H1 (cell line): ENCODE measurements around the gene NGEF. TPM values are rescaled to one million over a fixed set of nuclear protein-coding genes. Genes with fewer than 3 reads are reported as not detected.

Source experiments
- CTCF ChIA-PET: fragments of 300-600 bp; sonication (Branson Sonifier 250); formaldehyde crosslinking; loops from one replicate; lab custom pipeline; 2021; ENCODE audit not compliant: partially characterized antibody; lab: Charles Lee
- POLR2A ChIA-PET: fragments of 300-600 bp; sonication (Branson Sonifier 250); formaldehyde crosslinking; loops from one replicate; lab custom pipeline; 2021; ENCODE audit warnings: inconsistent platforms; ENCODE audit not compliant: partially characterized antibody; lab: Charles Lee
- DNase-seq, 2 experiments: peaks; one replicate each; pipeline versions ENCODE4 v3.0.0 to v3.0.0-alpha.2; 2010 to 2022; ENCODE audit warnings: low spot score in 2 of 2, low read depth in 1 of 2, mixed read lengths in 1 of 2
- FAIRE-seq: peaks from 2 replicates; lab custom pipeline; 2011; peaks lifted over from hg19 to GRCh38; lab: Jason Lieb, UNC
- H2AFZ ChIP-seq: 2 replicates; pipeline ENCODE4 v1.8.1; 2012; ENCODE audit warnings: low read length, inconsistent platforms
- H2AK5ac ChIP-seq: 2 replicates; pipeline ENCODE4 v1.6.1; 2013; ENCODE audit warnings: low read depth, low read length
- H2BK120ac ChIP-seq: replicated peaks from 2 replicates; pipeline ENCODE3; 2013; ENCODE audit warnings: low read depth, low read length, inconsistent platforms
- H2BK12ac ChIP-seq: 2 replicates; pipeline ENCODE4 v1.6.1; 2013; ENCODE audit warnings: low read depth, low read length
- H2BK15ac ChIP-seq: 2 replicates; pipeline ENCODE4 v1.6.1; 2013; ENCODE audit warnings: low read length
- H2BK20ac ChIP-seq: 2 replicates; pipeline ENCODE4 v1.6.1; 2013; ENCODE audit warnings: low read length
- H2BK5ac ChIP-seq: 2 replicates; pipeline ENCODE4 v1.6.1; 2013; ENCODE audit warnings: low read depth, low read length
- H3K14ac ChIP-seq: 2 replicates; pipeline ENCODE4 v1.6.1; 2013; ENCODE audit warnings: inconsistent platforms; ENCODE audit not compliant: insufficient read length
- H3K18ac ChIP-seq: 2 replicates; pipeline ENCODE4 v1.6.1; 2013; ENCODE audit warnings: low read length; ENCODE audit errors: extremely low read depth
- H3K23ac ChIP-seq: 2 replicates; pipeline ENCODE4 v1.6.1; 2013; ENCODE audit warnings: inconsistent platforms; ENCODE audit not compliant: insufficient read length
- H3K23me2 ChIP-seq: 2 replicates; pipeline ENCODE4 v1.6.1; 2013; ENCODE audit warnings: low read depth, low read length
- H3K27ac ChIP-seq: 2 replicates; pipeline ENCODE4 v1.6.1; 2011; ENCODE audit warnings: low read depth, low read length, inconsistent platforms
- H3K27me3 ChIP-seq, 4 experiments: replicated peaks in 1 of 4; 1 replicate in 1 of 4; 2 replicates in 3 of 4; pipeline versions ENCODE4 v1.6.1 to v1.8.1; 2011 to 2013; ENCODE audit warnings: low read length in 3 of 4, mild to moderate bottlenecking in 3 of 4, inconsistent platforms in 2 of 4, mixed read lengths in 2 of 4, moderate library complexity in 1 of 4; ENCODE audit not compliant: control insufficient read depth in 3 of 4, insufficient read depth in 3 of 4; ENCODE audit errors: extremely low read depth in 1 of 4
- H3K36me3 ChIP-seq, 4 experiments: 2 replicates each; pipeline versions ENCODE4 v1.6.1 to v1.8.1; 2011 to 2013; ENCODE audit warnings: mild to moderate bottlenecking in 4 of 4, low read length in 3 of 4, moderate library complexity in 2 of 4, control low read depth in 1 of 4, inconsistent platforms in 1 of 4; ENCODE audit not compliant: insufficient read depth in 4 of 4, control insufficient read depth in 2 of 4
- H3K4ac ChIP-seq: replicated peaks from 2 replicates; pipeline ENCODE3; 2013; ENCODE audit warnings: low read length, low read depth, mixed read lengths, inconsistent platforms; ENCODE audit not compliant: insufficient read length
- H3K4me1 ChIP-seq, 4 experiments: replicated peaks in 1 of 4; 1 replicate in 1 of 4; 2 replicates in 3 of 4; pipeline versions ENCODE4 v1.6.1 to v1.8.1; 2011 to 2013; ENCODE audit warnings: low read length in 3 of 4, inconsistent platforms in 2 of 4, mixed read lengths in 1 of 4; ENCODE audit not compliant: insufficient read depth in 4 of 4, control insufficient read depth in 3 of 4
- H3K4me2 ChIP-seq, 2 experiments: 2 replicates each; pipeline versions ENCODE4 v1.6.1 to v1.8.1; 2011 to 2013; ENCODE audit warnings: low read depth in 2 of 2, low read length in 2 of 2, control low read depth in 1 of 2, inconsistent platforms in 1 of 2, mild to moderate bottlenecking in 1 of 2; ENCODE audit not compliant: insufficient read depth in 1 of 2
- H3K4me3 ChIP-seq, 4 experiments: fragments of 200-600, 300-600 bp in 1 of 4; sonication (generic), shearing (Covaris generic), sonication (Bioruptor Twin) in 1 of 4; 2 replicates each; pipeline versions ENCODE4 v1.5.1 to v1.8.1; 2011 to 2016; ENCODE audit warnings: low read length in 4 of 4, low read depth in 3 of 4, control low read depth in 2 of 4, inconsistent platforms in 2 of 4, mild to moderate bottlenecking in 2 of 4, mixed read lengths in 1 of 4, moderate library complexity in 1 of 4; ENCODE audit not compliant: insufficient read depth in 2 of 4; ENCODE audit errors: extremely low read depth in 1 of 4
- H3K56ac ChIP-seq: replicated peaks from 2 replicates; pipeline ENCODE3; 2013; ENCODE audit warnings: low read depth, mild to moderate bottlenecking, mixed read lengths, low read length, inconsistent platforms; ENCODE audit not compliant: insufficient read length
- H3K79me1 ChIP-seq: 2 replicates; pipeline ENCODE4 v1.6.1; 2013; ENCODE audit warnings: low read depth, low read length, control low read depth
- H3K79me2 ChIP-seq, 2 experiments: 2 replicates each; pipeline versions ENCODE4 v1.6.1 to v1.8.1; 2012 to 2013; ENCODE audit warnings: low read length in 2 of 2, mild to moderate bottlenecking in 2 of 2, inconsistent platforms in 1 of 2; ENCODE audit not compliant: insufficient read depth in 2 of 2, control insufficient read depth in 1 of 2
- H3K9ac ChIP-seq, 4 experiments: replicated peaks in 1 of 4; 1 replicate in 1 of 4; 2 replicates in 3 of 4; pipeline versions ENCODE4 v1.6.1 to v1.8.1; 2011 to 2013; ENCODE audit warnings: low read depth in 3 of 4, low read length in 3 of 4, control low read depth in 2 of 4, mild to moderate bottlenecking in 2 of 4, moderate library complexity in 2 of 4, inconsistent platforms in 1 of 4; ENCODE audit errors: extremely low read depth in 1 of 4
- H3K9me3 ChIP-seq, 2 experiments: 2 replicates each; pipeline versions ENCODE4 v1.6.1 to v1.8.1; 2012 to 2013; ENCODE audit warnings: mild to moderate bottlenecking in 2 of 2, moderate library complexity in 2 of 2, control low read depth in 1 of 2, inconsistent platforms in 1 of 2, low read depth in 1 of 2, low read length in 1 of 2, mixed read lengths in 1 of 2; ENCODE audit not compliant: insufficient read depth in 2 of 2
- H4K20me1 ChIP-seq, 2 experiments: replicated peaks in 1 of 2; 2 replicates each; pipeline versions ENCODE3 to v1.8.1; 2011 to 2013; ENCODE audit warnings: inconsistent platforms in 2 of 2, low read length in 2 of 2, mild to moderate bottlenecking in 1 of 2; ENCODE audit not compliant: insufficient read depth in 2 of 2, control insufficient read depth in 1 of 2
- H4K5ac ChIP-seq: 2 replicates; pipeline ENCODE4 v1.6.1; 2013; ENCODE audit warnings: low read length, low read depth, mixed read lengths, inconsistent platforms; ENCODE audit not compliant: insufficient read length
- H4K8ac ChIP-seq: 2 replicates; pipeline ENCODE4 v1.8.0; 2013; ENCODE audit warnings: mild to moderate bottlenecking, moderate library complexity, low read length, inconsistent platforms; ENCODE audit not compliant: insufficient read depth; ENCODE audit errors: extremely low read depth
- H4K91ac ChIP-seq: replicated peaks from 2 replicates; pipeline ENCODE3; 2013; ENCODE audit warnings: low read length, mixed read lengths, inconsistent platforms; ENCODE audit not compliant: insufficient read length
- ASH2L ChIP-seq: fragments of 200-600, 300-600 bp; sonication (generic); IDR thresholded peaks from one replicate; pipeline ENCODE4 v1.7.1; 2017; ENCODE audit warnings: low read length
- BRCA1 ChIP-seq: IDR thresholded peaks from 2 replicates; pipeline ENCODE4 v1.6.1; 2012; ENCODE audit warnings: low read depth, low read length, improper control_type of control experiment
- CBX5 ChIP-seq: fragments of 300-800, 300-1000 bp; sonication (generic); IDR thresholded peaks from 2 replicates; pipeline ENCODE4 v1.7.1; 2016; ENCODE audit warnings: antibody characterized with exemption, low read length, low read depth
- CHD2 ChIP-seq: IDR thresholded peaks from 2 replicates; pipeline ENCODE4 v1.6.1; 2012; ENCODE audit warnings: low read length, improper control_type of control experiment
- CTCF ChIP-seq, 3 experiments: IDR thresholded peaks; 1 replicate in 2 of 3; 2 replicates in 1 of 3; pipeline versions ENCODE4 v1.5.1 to v1.6.1; 2011; ENCODE audit warnings: low read length in 3 of 3, mild to moderate bottlenecking in 3 of 3, inconsistent platforms in 2 of 3, low read depth in 1 of 3, moderate library complexity in 1 of 3; ENCODE audit not compliant: insufficient read depth in 1 of 3; ENCODE audit errors: control extremely low read depth in 1 of 3
- HDAC6 ChIP-seq: IDR thresholded peaks from one replicate; pipeline ENCODE4 v1.7.1; 2012; ENCODE audit warnings: low read depth, mild to moderate bottlenecking, inconsistent platforms, low read length, moderate library complexity
- KDM4A ChIP-seq: IDR thresholded peaks from one replicate; pipeline ENCODE4 v1.7.1; 2012; ENCODE audit warnings: low read depth, mild to moderate bottlenecking, moderate library complexity, low read length, inconsistent platforms; ENCODE audit not compliant: severe bottlenecking
- RBBP5 ChIP-seq: IDR thresholded peaks from 2 replicates; pipeline ENCODE4 v1.7.1; 2012; ENCODE audit warnings: low read depth, mild to moderate bottlenecking, inconsistent platforms, low read length, moderate library complexity, borderline replicate concordance
- SIX5 ChIP-seq: IDR thresholded peaks from 2 replicates; pipeline ENCODE4 v1.6.1; 2011; ENCODE audit warnings: mild to moderate bottlenecking, low read depth, low read length
- TAF7 ChIP-seq: optimal IDR thresholded peaks from 2 replicates; pipeline ENCODE3; 2011; ENCODE audit warnings: low read depth, mild to moderate bottlenecking, inconsistent platforms, low read length, moderate library complexity, borderline replicate concordance
- WGBS, 2 experiments: shearing (Covaris generic) in 1 of 2; methylation state at CpG; one replicate each; pipeline versions ENCODE4 v1.1.6 to v1.1.7; 2013 to 2015; ENCODE audit warnings: low lambda C conversion rate in 2 of 2, mixed read lengths in 2 of 2, inconsistent platforms in 1 of 2, low coverage in 1 of 2, missing lambda C conversion rate in 1 of 2; ENCODE audit not compliant: insufficient replicate concordance in 2 of 2, insufficient coverage in 1 of 2, insufficient read length in 1 of 2; ENCODE audit errors: extremely low coverage in 1 of 2, missing lambda C conversion rate in 1 of 2; 5-methylcytosine and 5-hydroxymethylcytosine counted together
- polyA plus RNA-seq, 7 experiments: library from polyadenylated mRNA; depleted of rRNA in 3 of 7; stranded (reverse) in 5 of 7; unstranded in 2 of 7; fragments of >200 nt in 5 of 7; fragments of 200-250 nt in 2 of 7; gene quantifications; 1 replicate in 5 of 7; 2 replicates in 1 of 7; 4 replicates in 1 of 7; pipeline versions ENCODE4 v1.2.1 to v1.2.3, GENCODE V29; 2011 to 2013; ENCODE audit warnings: missing spikeins in 2 of 7, mixed read lengths in 2 of 7
- total RNA-seq: library from RNA; stranded (reverse); fragmentation: NEBNext Ultra II Directional; extraction: Animal tissue kit (Norgen Biotek cat#: 25700); gene quantifications from 2 replicates; pipeline ENCODE4 v1.2.1, GENCODE V29; 2021
- TF ChIP-seq, protein P1 (sequence below): IDR thresholded peaks from 2 replicates; pipeline ENCODE4 v1.6.1; 2011; ENCODE audit warnings: low read depth, mild to moderate bottlenecking, low read length; ENCODE audit not compliant: insufficient read depth

The NGEF gene
- total and polyA plus RNA-seq, 2 of the 8 experiments (the other 6 are each of a cell fraction or from before 2014, with no cell fraction given) = 2.7 to 3.2 TPM

- Histone ChIP-seq H3K18ac (no peak overlapping the region), H4K8ac (no peak overlapping the region), H2AK5ac (no peak overlapping the region), H3K79me1 (no peaks in the 10 kb centered on the region), H3K4ac (no peak overlapping the region), H3K23me2 (no peaks in the 10 kb centered on the region), H3K79me2 (no peaks in the 10 kb centered on the region), H3K14ac (no peak overlapping the region), H2AFZ (no peak overlapping the region), H3K36me3 (peaks cover 16 to 62% (median 38%) of the 10 kb centered on the region in 4 experiments), H4K20me1 (peaks cover 0 to 2% of the 10 kb centered on the region in 2 experiments), H4K91ac (no peak overlapping the region), H2BK120ac (no peak overlapping the region), H3K4me2 (no peak overlapping the region), H3K27ac (no peak overlapping the region), H3K9ac (no peak overlapping the region), H3K27me3 (no peaks in the 10 kb centered on the region), H3K9me3 (no peaks in the 10 kb centered on the region), H2BK12ac (no peak overlapping the region), H4K5ac (no peak overlapping the region), H3K4me3 (no peak overlapping the region), H2BK15ac (no peak overlapping the region), H2BK5ac (no peak overlapping the region), H2BK20ac (no peak overlapping the region), H3K56ac (no peak overlapping the region), H3K23ac (no peak overlapping the region), H3K4me1 (no peaks in the 10 kb centered on the region)
- ChIA-PET CTCF (interaction anchor here (0.6 to 3.1 kb wide), 16 partner anchors 11 to 423 kb away, joined by 3 to 18 read pairs (median 4); partner anchors contain the start of genes INPP5D and SNORC), POLR2A (no interaction called here)
- FAIRE-seq (no peak), DNase-seq (no peak)
- WGBS, 2 experiments = 81% methylated on average over 7 of the region's 7 CpGs; no CpG with 5 or more reads in 1 of the 2 experiments
- TF ChIP-seq CHD2 (no peak), SIX5 (no peak), TAF7 (no peak), RBBP5 (no peak), HDAC6 (no peak), CBX5 (no peak), KDM4A (no peak), BRCA1 (no peak), CTCF (IDR thresholded peaks at IDR 0.05; ENCODE audit: control extremely low read depth in 1 of 3, insufficient read depth in 1 of 3, low read depth in 1 of 3, low read length in 3 of 3) (no peak), ASH2L (no peak)
- TF ChIP-seq, protein P1, sequence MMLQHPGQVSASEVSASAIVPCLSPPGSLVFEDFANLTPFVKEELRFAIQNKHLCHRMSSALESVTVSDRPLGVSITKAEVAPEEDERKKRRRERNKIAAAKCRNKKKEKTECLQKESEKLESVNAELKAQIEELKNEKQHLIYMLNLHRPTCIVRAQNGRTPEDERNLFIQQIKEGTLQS = no peak
These were observed 159.0 kb downstream of the NGEF start for GRCh38 chr2:232854082-232854481.
